GM10248 (cell line): ENCODE data around the gene C3orf70.

Experiments used
- CTCF ChIA-PET: fragments of 300-600 bp; sonication (Branson Sonifier 250); formaldehyde crosslinking; extraction: SDS; loops from one replicate; lab custom pipeline; 2021; ENCODE audit warnings: antibody characterized with exemption; lab: Yijun Ruan, JAX
- POLR2A ChIA-PET: fragments of 350-650 bp; sonication (Branson Sonifier 250); formaldehyde crosslinking; extraction: SDS; loops from one replicate; lab custom pipeline; 2020; ENCODE audit warnings: antibody characterized with exemption; lab: Yijun Ruan, JAX
- DNase-seq: peaks from one replicate; pipeline ENCODE4 v3.0.0; 2012; ENCODE audit errors: extremely low spot score
- TF ChIP-seq, protein P1 (sequence below): IDR thresholded peaks from 2 replicates; pipeline ENCODE4 v1.5.1; 2012; ENCODE audit warnings: mild to moderate bottlenecking, low read depth; ENCODE audit errors: extremely low read depth, missing control alignments, control extremely low read depth

The C3orf70 gene

DNA sequence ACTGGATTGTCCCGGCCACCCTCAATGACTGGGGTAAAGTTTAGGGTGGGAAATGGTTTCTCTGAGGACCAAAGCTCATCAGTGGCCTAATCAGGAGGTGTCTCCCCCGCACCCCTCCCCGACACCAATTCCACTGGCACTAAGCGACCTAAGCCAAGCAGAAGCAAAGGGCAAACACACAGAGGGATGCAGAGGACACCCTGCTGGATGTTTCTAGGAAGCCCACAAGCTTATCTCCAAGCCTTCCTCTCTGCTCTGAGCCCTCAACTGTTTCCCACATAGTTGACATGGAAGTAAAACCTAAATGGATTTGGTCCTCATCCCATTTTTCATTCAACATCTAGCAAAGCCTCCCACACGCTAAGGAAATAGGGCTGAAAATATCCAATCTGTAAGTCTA lies 68.5 kb downstream of the C3orf70 start:
- TF ChIP-seq, protein P1, sequence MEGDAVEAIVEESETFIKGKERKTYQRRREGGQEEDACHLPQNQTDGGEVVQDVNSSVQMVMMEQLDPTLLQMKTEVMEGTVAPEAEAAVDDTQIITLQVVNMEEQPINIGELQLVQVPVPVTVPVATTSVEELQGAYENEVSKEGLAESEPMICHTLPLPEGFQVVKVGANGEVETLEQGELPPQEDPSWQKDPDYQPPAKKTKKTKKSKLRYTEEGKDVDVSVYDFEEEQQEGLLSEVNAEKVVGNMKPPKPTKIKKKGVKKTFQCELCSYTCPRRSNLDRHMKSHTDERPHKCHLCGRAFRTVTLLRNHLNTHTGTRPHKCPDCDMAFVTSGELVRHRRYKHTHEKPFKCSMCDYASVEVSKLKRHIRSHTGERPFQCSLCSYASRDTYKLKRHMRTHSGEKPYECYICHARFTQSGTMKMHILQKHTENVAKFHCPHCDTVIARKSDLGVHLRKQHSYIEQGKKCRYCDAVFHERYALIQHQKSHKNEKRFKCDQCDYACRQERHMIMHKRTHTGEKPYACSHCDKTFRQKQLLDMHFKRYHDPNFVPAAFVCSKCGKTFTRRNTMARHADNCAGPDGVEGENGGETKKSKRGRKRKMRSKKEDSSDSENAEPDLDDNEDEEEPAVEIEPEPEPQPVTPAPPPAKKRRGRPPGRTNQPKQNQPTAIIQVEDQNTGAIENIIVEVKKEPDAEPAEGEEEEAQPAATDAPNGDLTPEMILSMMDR, result no peak
- ChIA-PET POLR2A (no interaction called here), CTCF (interaction anchor here (0.9 to 1.6 kb wide), 2 partner anchors 12 to 224 kb away, joined by 4 read pairs; no protein-coding TSS in a partner anchor)
- no peak for DNase-seq

DNA sequence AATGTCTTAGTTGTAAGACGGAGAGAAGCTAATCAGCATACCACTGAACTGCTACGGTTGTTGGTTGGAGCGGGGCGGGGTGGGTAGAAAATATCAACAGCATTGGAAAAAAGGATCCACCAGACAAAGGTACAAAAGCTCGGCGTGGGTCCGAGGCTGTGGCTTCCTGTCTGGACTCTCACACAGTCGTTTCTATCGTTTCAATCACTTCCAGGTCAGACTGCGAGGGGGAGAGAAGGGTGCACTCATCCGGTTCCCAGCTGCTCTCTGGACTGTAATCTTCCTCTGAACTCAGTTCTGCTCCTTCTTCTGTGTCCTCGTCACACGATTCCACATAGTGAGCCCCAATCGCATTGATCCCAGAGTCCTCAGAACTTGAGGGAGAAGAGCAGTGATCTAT lies 70.0 kb downstream of the C3orf70 start:
- POLR2A ChIA-PET, result no interaction called here
- CTCF ChIA-PET, result no interaction called here
- DNase-seq, result no peak
- TF ChIP-seq, protein P1, result no peak

DNA sequence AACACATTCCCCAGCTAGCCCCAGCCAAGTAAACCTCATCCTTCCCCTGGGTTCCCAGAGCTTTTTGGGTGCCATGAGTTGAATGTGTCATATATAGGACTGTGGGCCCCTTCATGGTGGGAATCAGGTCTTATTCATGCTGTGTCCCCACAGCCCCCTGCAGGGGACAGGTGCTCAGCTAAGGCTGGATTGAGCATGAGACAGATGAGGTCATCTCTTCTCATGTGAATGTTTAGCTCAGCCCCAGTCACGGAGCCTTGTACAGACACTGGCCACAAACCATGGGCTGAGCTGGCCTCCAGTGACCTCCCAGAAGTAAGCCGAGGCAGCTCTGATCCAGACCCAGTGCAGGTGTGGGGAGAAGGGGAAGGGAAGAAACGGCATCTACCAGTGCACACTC lies 70.7 kb downstream of the C3orf70 start:
- CTCF ChIA-PET, result no interaction called here
- TF ChIP-seq, protein P1, result no peak
- POLR2A ChIA-PET, result no interaction called here
- DNase-seq, result no peak

DNA sequence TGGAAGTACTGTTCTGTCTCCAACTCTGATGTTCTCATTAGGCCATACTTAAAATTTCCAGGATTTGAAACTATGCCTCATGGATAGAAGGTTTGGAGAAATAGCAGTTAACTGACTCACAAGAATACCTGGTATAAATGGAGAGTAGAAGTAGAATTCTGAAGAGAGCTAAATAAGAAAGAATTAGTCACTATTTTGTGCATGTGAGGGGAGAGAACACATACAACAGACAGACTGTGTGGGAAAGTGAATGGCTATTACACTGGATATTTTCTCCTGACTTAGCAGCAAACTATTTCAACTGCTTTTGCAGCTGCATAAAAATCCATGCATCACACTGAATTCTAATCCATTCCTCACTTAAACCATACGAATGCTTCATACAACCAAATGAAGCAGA lies 71.3 kb downstream of the C3orf70 start:
- TF ChIP-seq, protein P1, result no peak
- POLR2A ChIA-PET, result no interaction called here
- DNase-seq, result no peak
- CTCF ChIA-PET, result no interaction called here

DNA sequence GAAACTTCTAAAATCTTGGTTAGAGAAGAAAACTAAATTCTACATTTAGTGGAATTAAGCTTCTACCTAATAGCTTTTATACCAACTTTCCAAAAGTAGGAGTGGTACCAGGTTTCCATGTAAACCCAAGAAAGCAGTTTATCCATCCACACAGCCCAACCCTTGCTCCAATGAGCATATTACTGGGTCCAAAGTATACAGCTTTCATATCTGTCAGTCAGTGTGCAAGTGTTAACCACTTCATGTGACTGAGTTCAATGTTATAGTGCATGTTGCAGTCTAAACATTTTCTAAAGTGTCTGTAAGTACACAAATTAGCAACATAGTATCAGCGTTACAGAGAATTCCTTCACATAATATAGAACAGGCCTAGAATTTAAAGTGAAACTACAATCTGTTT lies 73.2 kb downstream of the C3orf70 start:
- ChIA-PET POLR2A (no interaction called here), CTCF (no interaction called here)
- no peak for DNase-seq
- TF ChIP-seq, protein P1, result no peak

DNA sequence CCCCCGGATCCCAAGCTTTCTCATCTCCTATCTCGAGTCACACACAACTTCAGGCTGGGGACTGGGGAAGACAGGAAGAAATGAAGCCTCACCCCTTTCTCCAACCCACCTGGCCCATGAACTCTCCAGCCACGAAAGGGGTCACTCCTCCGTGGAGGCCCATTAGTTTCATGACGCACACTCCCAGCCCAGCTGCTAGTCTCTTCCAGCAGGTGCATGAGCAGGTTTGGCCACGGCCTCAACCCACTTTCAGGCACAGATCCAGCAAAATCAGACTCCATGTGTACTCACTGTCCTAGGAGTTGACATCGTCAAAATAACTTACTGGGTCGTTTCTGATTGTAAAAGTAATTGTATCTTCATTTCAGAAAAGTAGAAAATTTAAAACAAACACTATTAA lies 76.6 kb downstream of the C3orf70 start:
- ChIA-PET POLR2A (no interaction called here), CTCF (interaction anchor here (1.8 kb wide), 1 partner anchor 10 kb away, joined by 4 read pairs; no protein-coding TSS in a partner anchor)
- TF ChIP-seq, protein P1, result no peak
- no peak for DNase-seq
